SK-N-MC (cell line): ENCODE data around the gene MAP3K8.
A peak's percentile ranks its signal among the peaks of the same experiment; 100 is the strongest.
"Not testable (repeated sequence)": the region's sequence is repeated elsewhere in the genome, so short reads cannot be mapped to it uniquely, and the experiment has no call there.

Source experiments
- DNase-seq: peaks from one replicate; pipeline ENCODE4 v3.0.0-alpha.2; 2011; ENCODE audit warnings: low read depth, low spot score
- H3K27ac ChIP-seq: fragments of 200-600 bp; sonication (generic); 2 replicates; pipeline ENCODE4 v1.5.1; 2016; ENCODE audit warnings: mixed run types
- H3K36me3 ChIP-seq: fragments of 200-600 bp; sonication (generic); 2 replicates; pipeline ENCODE4 v1.6.1; 2017; ENCODE audit warnings: antibody characterized with exemption, low read length, mixed read lengths; ENCODE audit not compliant: insufficient read depth
- H3K4me3 ChIP-seq: fragments of 200-600 bp; sonication (generic); 2 replicates; pipeline ENCODE4 v1.5.1; 2016
- H3K9ac ChIP-seq: fragments of 200-600 bp; sonication (generic); 2 replicates; pipeline ENCODE4 v1.8.0; 2017; ENCODE audit warnings: mixed run types, mixed read lengths; ENCODE audit not compliant: insufficient read length
- H3K9me3 ChIP-seq: fragments of 200-600 bp; sonication (generic); 2 replicates; pipeline ENCODE4 v1.6.1; 2017; ENCODE audit warnings: low read depth, mild to moderate bottlenecking, antibody characterized with exemption, low read length, moderate library complexity, mixed read lengths
- EZH2 ChIP-seq: fragments of 200-600 bp; sonication (generic); IDR thresholded peaks from one replicate; pipeline ENCODE4 v1.6.1; 2017; ENCODE audit warnings: antibody characterized with exemption
- FOXP2 ChIP-seq: optimal IDR thresholded peaks from 2 replicates; pipeline ENCODE3; 2011; ENCODE audit warnings: mild to moderate bottlenecking, moderate library complexity; ENCODE audit not compliant: insufficient read depth; ENCODE audit errors: extremely low read length, control extremely low read depth
- POLR2AphosphoS5 ChIP-seq: IDR thresholded peaks from 2 replicates; pipeline ENCODE4 v1.6.1; 2012; ENCODE audit warnings: mild to moderate bottlenecking, low read depth, low read length, borderline replicate concordance

The MAP3K8 gene

DNA sequence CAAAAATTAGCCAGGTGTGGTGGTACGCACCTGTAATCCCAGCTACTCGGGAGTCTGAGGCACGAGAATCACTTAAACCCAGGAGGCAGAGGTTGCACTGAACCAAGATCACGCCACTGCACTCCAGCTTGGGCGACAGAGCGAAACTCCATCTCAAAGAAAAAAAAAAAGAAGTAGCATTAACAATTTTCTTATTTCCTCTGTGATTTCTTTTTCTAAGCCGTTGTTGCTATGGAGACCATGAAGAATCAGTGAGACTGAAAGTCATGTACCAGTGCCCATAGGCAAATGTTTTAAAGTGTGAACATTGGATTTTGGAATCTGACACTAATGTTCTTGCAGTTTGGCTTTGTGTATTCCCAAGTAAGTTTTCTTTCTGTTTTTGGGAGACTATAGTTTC is 18.4 kb upstream of the MAP3K8 start:
- Histone ChIP-seq H3K4me3 (no peak overlapping the region), H3K36me3 (no peaks in the 10 kb centered on the region), H3K27ac (no peak overlapping the region), H3K9me3 (no peaks in the 10 kb centered on the region), H3K9ac (no peak overlapping the region)
- TF ChIP-seq POLR2AphosphoS5 = no peak
- no peak for TF ChIP-seq EZH2
- no peak for TF ChIP-seq FOXP2
- no peak for DNase-seq

- DNase-seq = no peak
- H3K27ac ChIP-seq = no peak overlapping the region
- no peak for TF ChIP-seq EZH2
- TF ChIP-seq FOXP2 = no peak
- no peak for TF ChIP-seq POLR2AphosphoS5
- H3K4me3 ChIP-seq = no peak overlapping the region
- H3K9me3 ChIP-seq = no peaks in the 10 kb centered on the region
- H3K36me3 ChIP-seq = no peaks in the 10 kb centered on the region
- H3K9ac ChIP-seq = no peak overlapping the region
Observed at GRCh38 chr10:30417301-30417700, 16.7 kb upstream of the MAP3K8 start.

DNA sequence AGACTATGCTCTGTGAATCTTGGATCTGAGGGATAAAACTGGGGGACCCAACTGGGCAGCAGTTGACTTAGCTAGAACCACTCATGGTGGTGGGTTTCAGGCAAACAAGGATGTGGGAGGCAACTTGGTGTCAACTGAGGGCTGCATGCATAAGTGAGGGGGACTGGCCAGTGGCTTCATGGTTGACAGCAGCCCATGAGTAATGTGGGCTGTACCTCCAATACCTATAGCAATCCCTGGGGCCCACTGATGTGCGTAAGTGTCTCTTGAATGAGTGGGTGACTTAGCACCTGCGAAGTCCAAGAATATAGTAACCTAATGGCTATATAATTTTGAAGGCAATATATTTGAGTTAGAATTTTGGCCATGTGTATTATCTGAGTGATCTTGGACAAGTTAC is 13.7 kb upstream of the MAP3K8 start:
- DNase-seq = no peak
- Histone ChIP-seq H3K4me3 (no peak overlapping the region), H3K9ac (no peak overlapping the region), H3K27ac (no peak overlapping the region), H3K36me3 (no peaks in the 10 kb centered on the region), H3K9me3 (no peaks in the 10 kb centered on the region)
- no peak for TF ChIP-seq EZH2

- Histone ChIP-seq H3K4me3 (no peak overlapping the region), H3K27ac (no peak overlapping the region), H3K9ac (no peak overlapping the region), H3K36me3 (no peaks in the 10 kb centered on the region), H3K9me3 (no peaks in the 10 kb centered on the region)
- DNase-seq = no peak
- TF ChIP-seq EZH2 (no peak), POLR2AphosphoS5 (no peak), FOXP2 (no peak)
Observed at GRCh38 chr10:30420766-30421165, 13.2 kb upstream of the MAP3K8 start.

DNA sequence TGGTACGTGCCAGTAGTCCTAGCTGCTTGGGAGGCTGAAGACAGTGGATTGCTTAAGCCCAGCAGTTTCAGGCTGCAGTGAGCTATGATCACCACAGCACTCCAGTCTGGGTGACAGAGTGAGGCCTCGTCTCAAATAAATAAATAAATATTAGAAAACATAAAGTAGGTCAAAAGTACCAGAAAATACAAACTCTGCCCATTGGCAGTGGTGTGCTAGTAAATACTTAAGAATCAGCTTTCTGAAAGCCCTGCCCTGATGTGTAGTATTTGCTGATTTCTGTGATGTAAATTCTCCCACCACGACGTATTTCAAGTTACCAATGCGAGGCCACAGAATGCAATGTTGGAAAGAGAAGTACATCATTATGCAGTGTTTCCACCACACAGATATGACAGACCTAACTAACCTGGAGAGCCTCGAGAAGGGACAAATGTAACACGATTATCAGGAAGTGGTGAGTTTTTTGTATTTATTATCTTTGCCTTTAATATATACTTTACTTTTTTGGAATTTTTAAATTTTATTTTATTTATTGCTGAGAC is 11.8 kb upstream of the MAP3K8 start:
- H3K36me3 ChIP-seq = no peaks in the 10 kb centered on the region
- TF ChIP-seq FOXP2 = no peak
- TF ChIP-seq POLR2AphosphoS5 = no peak
- TF ChIP-seq EZH2 = no peak
- no peak overlapping the region for H3K4me3 ChIP-seq
- H3K9ac ChIP-seq = no peak overlapping the region
- H3K9me3 ChIP-seq = no peaks in the 10 kb centered on the region
- DNase-seq = no peak
- H3K27ac ChIP-seq = no peak overlapping the region

GRCh38 chr10:30422981-30423654 is 10.9 kb upstream of the MAP3K8 start:
- H3K36me3 ChIP-seq = no peaks in the 10 kb centered on the region
- H3K4me3 ChIP-seq = no peak overlapping the region
- peak overlapping the region; percentile 31; the same call in 1 of the 2 replicates for H3K27ac ChIP-seq
- no peak overlapping the region for H3K9ac ChIP-seq
- no peaks in the 10 kb centered on the region for H3K9me3 ChIP-seq
- no peak for TF ChIP-seq EZH2
- TF ChIP-seq FOXP2 = no peak
- TF ChIP-seq POLR2AphosphoS5 = no peak
- DNase-seq = no peak

DNA sequence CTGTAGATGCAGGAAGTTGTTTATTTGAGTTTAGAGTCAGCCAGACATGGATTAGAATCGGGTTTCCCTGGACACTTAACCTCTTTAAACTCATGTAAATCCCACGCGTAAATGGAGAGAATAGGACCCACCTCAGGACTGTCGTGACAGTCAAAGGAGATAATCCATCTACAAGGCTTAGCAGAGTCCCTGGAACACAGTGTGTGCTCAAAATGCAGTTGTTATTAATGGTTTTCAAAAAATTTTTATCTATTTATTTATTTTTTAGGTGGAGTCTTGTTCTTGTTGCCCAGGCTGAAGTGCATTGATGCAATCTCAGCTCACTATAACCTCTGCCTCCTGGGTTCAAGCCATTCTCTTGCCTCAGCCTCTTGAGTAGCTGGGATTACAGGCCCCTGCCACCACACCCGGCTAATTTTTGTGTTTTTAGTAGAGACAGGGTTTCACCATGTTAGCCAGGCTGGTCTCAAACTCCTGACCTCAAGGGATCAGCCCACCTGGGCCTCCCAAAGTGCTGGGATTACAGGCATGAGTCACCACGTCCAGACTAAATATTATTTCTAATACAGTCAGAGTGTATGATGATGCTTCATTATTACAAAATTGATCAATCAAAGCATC is 10.2 kb upstream of the MAP3K8 start:
- H3K4me3 ChIP-seq, H3K27ac ChIP-seq, H3K9me3 ChIP-seq, H3K9ac ChIP-seq, DNase-seq, H3K36me3 ChIP-seq: not testable (repeated sequence)

DNA sequence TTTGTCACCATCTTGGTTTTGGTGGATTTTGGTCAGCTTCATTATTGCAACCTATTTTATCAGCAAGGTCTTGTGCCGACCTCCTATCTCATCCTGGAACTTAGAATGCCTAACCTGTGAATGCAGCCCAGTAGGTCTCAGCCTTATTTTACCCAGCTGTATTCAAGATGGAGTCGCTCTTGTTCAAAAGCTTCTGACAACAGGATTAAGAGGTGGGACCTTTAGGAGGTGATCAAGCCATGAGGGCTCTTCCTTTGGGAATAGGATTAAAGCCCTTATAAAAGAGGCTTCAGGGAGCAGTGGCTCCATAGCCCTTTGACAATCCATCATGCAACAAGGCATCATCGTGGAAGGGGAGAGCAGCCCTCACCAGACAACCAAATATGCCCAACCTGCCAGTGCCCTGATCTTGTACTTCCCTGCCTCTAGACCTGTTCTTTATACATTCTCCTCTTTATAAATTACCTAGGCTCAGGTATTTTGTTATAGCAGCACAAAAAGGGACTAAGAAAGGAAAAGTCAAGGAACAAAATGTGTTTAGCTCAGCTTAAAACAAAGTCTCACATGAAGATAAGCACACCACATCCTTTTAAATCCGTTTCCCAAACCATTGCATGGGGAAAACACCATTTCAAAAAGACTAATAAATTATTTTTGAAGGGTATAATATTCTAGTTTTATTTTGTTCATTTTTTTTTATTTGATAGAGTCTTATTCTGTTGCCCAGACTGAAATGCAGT is 8.5 kb upstream of the MAP3K8 start:
- Histone ChIP-seq H3K9me3 (no peaks in the 10 kb centered on the region), H3K4me3 (no peak overlapping the region), H3K9ac (no peak overlapping the region), H3K27ac (no peak overlapping the region), H3K36me3 (no peaks in the 10 kb centered on the region)
- no peak for DNase-seq
- TF ChIP-seq FOXP2 = no peak
